ENCODE measurements around the gene TMEM82. TPM values are rescaled to one million over a fixed set of nuclear protein-coding genes. Genes with fewer than 3 reads are reported as not detected.

The TMEM82 gene
- total and polyA plus RNA-seq, 2 experiments from 2014 or later, result 11.9 to 16.4 TPM

- DNase-seq (ENCODE audit: low spot score), result no peak
Observed at GRCh38 chr1:15753776-15754175, 11.5 kb downstream of the TMEM82 start.

DNA sequence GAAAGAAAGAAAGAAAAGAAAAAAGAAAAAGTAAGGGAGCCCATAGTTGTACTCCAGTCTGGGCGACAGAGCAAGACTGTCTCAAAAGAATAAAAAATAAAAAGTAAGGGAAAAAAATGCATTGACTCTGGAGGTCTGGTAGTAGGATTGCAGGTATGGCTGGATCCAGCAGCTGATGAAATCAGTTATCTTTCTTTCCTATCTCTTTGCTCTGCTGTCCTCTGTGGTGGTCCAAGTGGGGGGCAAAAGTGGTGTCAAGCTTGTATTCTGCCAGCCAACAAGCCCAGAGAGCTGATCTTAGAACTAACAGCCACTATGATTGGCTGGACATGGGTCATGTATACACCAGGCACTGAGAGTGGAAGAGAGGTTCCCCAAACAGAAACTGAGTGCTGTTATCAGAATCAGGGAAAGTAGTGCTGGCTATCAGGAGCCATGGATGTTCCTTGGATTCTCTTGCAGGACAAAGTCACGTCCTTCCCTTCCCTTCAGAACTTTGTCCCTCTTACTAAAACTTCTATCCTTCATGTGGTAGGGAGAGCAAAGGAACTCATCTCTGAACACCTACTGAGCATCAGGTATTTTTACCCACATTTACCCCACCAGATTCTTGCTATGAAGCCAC is 12.8 kb downstream of the TMEM82 start:
- peaks cover 18% of the 10 kb centered on the region for H3K79me2 ChIP-seq
- TF ChIP-seq, protein P1, sequence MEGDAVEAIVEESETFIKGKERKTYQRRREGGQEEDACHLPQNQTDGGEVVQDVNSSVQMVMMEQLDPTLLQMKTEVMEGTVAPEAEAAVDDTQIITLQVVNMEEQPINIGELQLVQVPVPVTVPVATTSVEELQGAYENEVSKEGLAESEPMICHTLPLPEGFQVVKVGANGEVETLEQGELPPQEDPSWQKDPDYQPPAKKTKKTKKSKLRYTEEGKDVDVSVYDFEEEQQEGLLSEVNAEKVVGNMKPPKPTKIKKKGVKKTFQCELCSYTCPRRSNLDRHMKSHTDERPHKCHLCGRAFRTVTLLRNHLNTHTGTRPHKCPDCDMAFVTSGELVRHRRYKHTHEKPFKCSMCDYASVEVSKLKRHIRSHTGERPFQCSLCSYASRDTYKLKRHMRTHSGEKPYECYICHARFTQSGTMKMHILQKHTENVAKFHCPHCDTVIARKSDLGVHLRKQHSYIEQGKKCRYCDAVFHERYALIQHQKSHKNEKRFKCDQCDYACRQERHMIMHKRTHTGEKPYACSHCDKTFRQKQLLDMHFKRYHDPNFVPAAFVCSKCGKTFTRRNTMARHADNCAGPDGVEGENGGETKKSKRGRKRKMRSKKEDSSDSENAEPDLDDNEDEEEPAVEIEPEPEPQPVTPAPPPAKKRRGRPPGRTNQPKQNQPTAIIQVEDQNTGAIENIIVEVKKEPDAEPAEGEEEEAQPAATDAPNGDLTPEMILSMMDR (IDR thresholded peaks at IDR 0.05; ENCODE audit: poor library complexity), result no peak
- TF ChIP-seq EZH2 (IDR thresholded peaks at IDR 0.05; ENCODE audit: borderline replicate concordance) (no peak), EZH2phosphoT487 (IDR thresholded peaks at IDR 0.05; ENCODE audit: low read depth, severe bottlenecking, unreplicated experiment) (no peak)
- H4K20me1 ChIP-seq (ENCODE audit: insufficient read depth, poor library complexity, severe bottlenecking), result no peaks in the 10 kb centered on the region
- no peaks in the 10 kb centered on the region for H3K36me3 ChIP-seq (replicated peaks; ENCODE audit: insufficient read depth, low read depth)
- no peak overlapping the region for H3K4me3 ChIP-seq
- DNase-seq (ENCODE audit: low spot score), result no peak
- no peaks in the 10 kb centered on the region for H3K27me3 ChIP-seq
- no peak overlapping the region for H3K4me2 ChIP-seq
- 97% methylated on average over 2 of the region's 2 CpGs for WGBS (ENCODE audit: low lambda C conversion rate, missing lambda C conversion rate)
- H3K4me1 ChIP-seq (ENCODE audit: insufficient read depth), result peaks cover 18% of the 10 kb centered on the region
- no peak overlapping the region for H2AFZ ChIP-seq
- no peaks in the 10 kb centered on the region for H3K9me2 ChIP-seq (replicated peaks; ENCODE audit: insufficient read depth)
- H3K9me3 ChIP-seq (ENCODE audit: low read depth), result no peaks in the 10 kb centered on the region
- H3K27ac ChIP-seq, result no peak overlapping the region

More at GRCh38 chr1:15753776-15754175, 11.5 kb downstream of the TMEM82 start:
- H3K4me2 ChIP-seq, result no peak overlapping the region
- no peak overlapping the region for H3K27ac ChIP-seq
- peaks cover 20% of the 10 kb centered on the region for H3K4me1 ChIP-seq (ENCODE audit: insufficient read depth)
- H3K9me2 ChIP-seq (replicated peaks; ENCODE audit: insufficient read depth), result no peaks in the 10 kb centered on the region
- H3K36me3 ChIP-seq (replicated peaks; ENCODE audit: insufficient read depth, low read depth), result no peaks in the 10 kb centered on the region
- H3K79me2 ChIP-seq, result peaks cover 4% of the 10 kb centered on the region
- H4K20me1 ChIP-seq (ENCODE audit: insufficient read depth, poor library complexity, severe bottlenecking), result no peaks in the 10 kb centered on the region
- H3K27me3 ChIP-seq, result no peaks in the 10 kb centered on the region
- 89% methylated on average over 10 of the region's 10 CpGs for WGBS (ENCODE audit: low lambda C conversion rate, missing lambda C conversion rate)
- TF ChIP-seq EZH2 (IDR thresholded peaks at IDR 0.05; ENCODE audit: borderline replicate concordance) (no peak), EZH2phosphoT487 (IDR thresholded peaks at IDR 0.05; ENCODE audit: low read depth, severe bottlenecking, unreplicated experiment) (no peak)
- TF ChIP-seq, protein P1 (IDR thresholded peaks at IDR 0.05; ENCODE audit: poor library complexity), result no peak
- no peak overlapping the region for H3K4me3 ChIP-seq
- no peak overlapping the region for H2AFZ ChIP-seq
- H3K9me3 ChIP-seq (ENCODE audit: low read depth), result no peaks in the 10 kb centered on the region

DNA sequence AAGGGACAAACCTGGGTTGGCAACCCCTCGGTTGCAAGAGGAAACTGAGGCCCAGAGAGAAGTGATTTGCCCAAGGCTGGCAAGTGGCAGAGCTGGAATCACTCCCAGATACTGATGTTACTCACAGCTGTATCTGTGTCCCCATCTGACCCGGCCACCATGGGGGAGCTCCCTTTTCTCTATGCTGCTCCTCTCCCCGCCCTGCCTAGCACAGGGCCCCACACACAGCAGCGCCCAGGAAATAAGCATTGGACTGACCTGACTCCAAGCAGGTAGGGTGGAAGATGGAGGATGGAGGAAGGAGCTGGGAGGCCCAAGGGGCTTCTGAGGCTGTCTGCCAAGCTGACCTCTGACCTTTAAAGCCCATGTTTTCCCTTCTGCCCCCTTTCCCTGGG is 13.3 kb downstream of the TMEM82 start:
- peaks cover 23% of the 10 kb centered on the region for H3K4me1 ChIP-seq (ENCODE audit: insufficient read depth)
- 90% methylated on average over 4 of the region's 4 CpGs for WGBS (ENCODE audit: low lambda C conversion rate, missing lambda C conversion rate)
- no peak overlapping the region for H3K4me2 ChIP-seq
- H3K9me3 ChIP-seq (ENCODE audit: low read depth), result no peaks in the 10 kb centered on the region
- no peak for TF ChIP-seq EZH2 (IDR thresholded peaks at IDR 0.05; ENCODE audit: borderline replicate concordance)
- TF ChIP-seq, protein P1 (IDR thresholded peaks at IDR 0.05; ENCODE audit: poor library complexity), result no peak
- no peak for TF ChIP-seq EZH2phosphoT487 (IDR thresholded peaks at IDR 0.05; ENCODE audit: low read depth, severe bottlenecking, unreplicated experiment)
- H3K4me3 ChIP-seq, result no peak overlapping the region
- H3K27ac ChIP-seq, result no peak overlapping the region
- DNase-seq (ENCODE audit: low spot score), result no peak
- peaks cover 2% of the 10 kb centered on the region for H4K20me1 ChIP-seq (ENCODE audit: insufficient read depth, poor library complexity, severe bottlenecking)
- no peaks in the 10 kb centered on the region for H3K9me2 ChIP-seq (replicated peaks; ENCODE audit: insufficient read depth)
- no peak overlapping the region for H2AFZ ChIP-seq
- no peaks in the 10 kb centered on the region for H3K36me3 ChIP-seq (replicated peaks; ENCODE audit: insufficient read depth, low read depth)
- peaks cover 23% of the 10 kb centered on the region for H3K79me2 ChIP-seq
- H3K27me3 ChIP-seq, result no peaks in the 10 kb centered on the region

All from hepatocyte (in vitro differentiated cells).